Measurements from ENCODE around the gene C12orf76.
"Not testable (repeated sequence)": the region's sequence is repeated elsewhere in the genome, so short reads cannot be mapped to it uniquely, and the experiment has no call there.

Gene C12orf76
- long read RNA-seq, donor 1, transcript C12orf76-203 (2 exons, 1,755 nt), result major isoform, 21 of 47 reads
- long read RNA-seq, donor 1, partial matches to known transcripts, result 24 of 47 reads
- long read RNA-seq, donor 1, other reads (novel, unspliced or antisense), result 0 of 47 reads
- long read RNA-seq, donor 2, transcript C12orf76-203 (2 exons, 1,755 nt), result major isoform, 10 of 18 reads
- long read RNA-seq, donor 2, partial matches to known transcripts, result 7 of 18 reads
- long read RNA-seq, donor 2, other reads (novel, unspliced or antisense), result 0 of 18 reads
- long read RNA-seq, donor 3, transcript C12orf76-203 (2 exons, 1,755 nt), result major isoform, 5 of 5 reads
- long read RNA-seq, donor 3, partial matches to known transcripts, result 0 of 5 reads
- long read RNA-seq, donor 3, other reads (novel, unspliced or antisense), result 0 of 5 reads
- long read RNA-seq, donor 4, transcript C12orf76-203 (2 exons, 1,755 nt), result major isoform, 17 of 42 reads
- long read RNA-seq, donor 4, partial matches to known transcripts, result 22 of 42 reads
- long read RNA-seq, donor 4, other reads (novel, unspliced or antisense), result 0 of 42 reads
- long read RNA-seq, donor 5, transcript C12orf76-203 (2 exons, 1,755 nt), result major isoform, 12 of 23 reads
- long read RNA-seq, donor 5, partial matches to known transcripts, result 9 of 23 reads
- long read RNA-seq, donor 5, other reads (novel, unspliced or antisense), result 0 of 23 reads
- long read RNA-seq, donor 6, transcript C12orf76-203 (2 exons, 1,755 nt), result major isoform, 15 of 36 reads
- long read RNA-seq, donor 6, partial matches to known transcripts, result 19 of 36 reads
- long read RNA-seq, donor 6, other reads (novel, unspliced or antisense), result 0 of 36 reads
- long read RNA-seq, donor 7, transcript C12orf76-203 (2 exons, 1,755 nt), result major isoform, 11 of 35 reads
- long read RNA-seq, donor 7, partial matches to known transcripts, result 23 of 35 reads
- long read RNA-seq, donor 7, other reads (novel, unspliced or antisense), result 0 of 35 reads
- long read RNA-seq, donor 8, partial matches to known transcripts, result 47 of 58 reads
- long read RNA-seq, donor 8, other reads (novel, unspliced or antisense), result 6 of 58 reads

- DNase-seq, result peak; percentile 83
Measured at GRCh38 chr12:110048242-110049027, at the start of gene C12orf76. TSS of gene C12orf76 (minus strand) at chr12:110048522. CDS start at chr12:110048495, 27 bp downstream.

DNA sequence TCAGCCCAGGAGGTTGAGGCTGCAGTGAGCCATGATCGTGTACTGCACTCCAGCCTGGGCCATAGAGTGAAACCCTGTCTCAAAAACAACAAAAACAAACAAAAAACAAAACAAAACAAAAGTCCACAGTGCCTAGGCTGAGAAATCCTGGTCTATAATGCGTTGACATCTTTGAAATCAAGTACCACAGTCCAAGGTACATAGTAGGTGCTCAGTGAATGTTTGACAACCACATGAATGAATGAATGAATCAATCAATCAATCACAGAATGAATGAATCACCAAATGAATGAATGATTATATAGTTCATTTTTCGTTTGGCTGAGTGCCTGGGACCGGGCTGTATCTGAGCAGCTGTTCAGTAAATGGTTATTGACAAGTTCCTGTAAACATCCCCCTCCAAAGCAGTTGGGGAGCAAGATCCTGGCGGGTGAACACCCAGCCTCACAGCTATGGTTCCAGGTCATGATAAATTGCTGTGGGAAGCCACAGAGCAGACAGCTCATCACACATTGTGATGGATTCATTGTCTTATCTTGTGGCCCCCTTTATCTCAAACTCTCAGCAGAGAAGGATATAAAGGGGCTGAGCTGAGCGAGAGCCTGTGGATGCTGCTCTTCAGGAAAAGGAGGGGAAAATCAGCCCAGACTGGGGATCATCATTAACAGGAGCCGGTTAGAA is 45.4 kb upstream of the C12orf76 start:
- DNase-seq, result no peak

DNA sequence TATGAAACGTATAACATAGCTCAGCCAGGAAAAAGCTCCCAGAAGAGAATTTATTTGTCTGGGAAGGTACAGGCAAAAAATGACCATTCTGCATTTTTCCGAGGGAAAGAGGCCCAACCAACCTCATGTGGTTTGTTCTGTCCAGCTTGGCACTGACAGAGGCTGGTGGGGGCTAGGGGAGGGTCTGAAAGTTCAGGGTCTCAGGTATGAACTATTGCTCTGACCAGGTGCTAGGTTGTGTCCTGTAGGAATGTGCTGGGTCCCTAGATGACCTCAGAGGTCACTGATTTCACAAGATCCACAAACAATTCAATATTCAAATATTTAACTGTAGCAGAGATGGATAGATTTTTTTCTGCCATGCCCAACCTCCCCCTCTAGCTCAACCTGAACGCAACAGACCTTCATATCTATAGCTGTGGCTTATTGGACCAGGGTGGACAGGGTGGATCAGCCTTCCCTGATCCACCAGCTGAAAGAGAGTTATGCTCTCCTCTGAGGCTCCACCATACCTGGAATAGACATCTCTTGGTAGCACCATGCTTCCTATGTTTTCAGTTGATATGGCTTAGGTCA is 42.9 kb upstream of the C12orf76 start:
- DNase-seq, result no peak

GRCh38 chr12:110090266-110091135 is 42.2 kb upstream of the C12orf76 start:
- DNase-seq, result no peak

DNA sequence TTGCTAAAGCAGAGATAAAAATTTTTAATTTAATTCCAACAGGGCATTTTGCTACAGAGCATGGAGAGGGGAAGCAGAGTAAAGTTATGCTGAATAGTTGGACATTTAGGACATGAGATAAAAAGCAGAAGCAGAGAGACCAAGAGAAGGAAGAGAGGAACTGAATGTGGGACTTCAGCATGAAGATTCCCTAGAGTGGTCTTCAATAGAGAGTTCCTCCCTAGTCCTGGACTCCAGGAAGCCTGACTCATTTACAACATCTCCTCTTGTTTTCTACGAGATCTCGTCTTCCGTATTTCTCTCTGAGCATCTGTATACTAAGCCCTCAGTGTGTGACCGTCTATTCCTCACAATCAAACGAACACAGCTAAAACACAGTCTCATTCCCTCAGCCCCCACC is 40.6 kb upstream of the C12orf76 start:
- no peak for DNase-seq

DNA sequence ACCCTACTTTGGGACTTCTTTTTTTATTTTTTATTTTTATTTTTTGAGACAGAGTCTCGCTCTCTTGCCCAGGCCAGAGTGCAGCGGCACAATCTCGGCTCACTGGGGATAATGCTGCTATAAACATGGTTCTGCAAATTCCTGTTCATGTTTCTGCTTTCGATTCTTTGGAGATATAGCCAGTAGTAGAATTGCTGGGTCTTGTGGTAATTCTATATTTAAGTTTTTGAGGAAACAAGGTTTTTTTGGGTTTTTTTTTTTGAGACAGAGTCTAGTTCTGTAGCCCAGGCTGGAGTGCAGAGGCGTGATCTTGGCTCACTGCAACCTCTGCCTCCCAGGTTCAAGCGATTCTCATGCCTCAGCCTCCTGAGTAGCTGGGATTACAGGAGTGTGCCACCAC is 39.9 kb upstream of the C12orf76 start:
- not testable (repeated sequence) for DNase-seq

DNA sequence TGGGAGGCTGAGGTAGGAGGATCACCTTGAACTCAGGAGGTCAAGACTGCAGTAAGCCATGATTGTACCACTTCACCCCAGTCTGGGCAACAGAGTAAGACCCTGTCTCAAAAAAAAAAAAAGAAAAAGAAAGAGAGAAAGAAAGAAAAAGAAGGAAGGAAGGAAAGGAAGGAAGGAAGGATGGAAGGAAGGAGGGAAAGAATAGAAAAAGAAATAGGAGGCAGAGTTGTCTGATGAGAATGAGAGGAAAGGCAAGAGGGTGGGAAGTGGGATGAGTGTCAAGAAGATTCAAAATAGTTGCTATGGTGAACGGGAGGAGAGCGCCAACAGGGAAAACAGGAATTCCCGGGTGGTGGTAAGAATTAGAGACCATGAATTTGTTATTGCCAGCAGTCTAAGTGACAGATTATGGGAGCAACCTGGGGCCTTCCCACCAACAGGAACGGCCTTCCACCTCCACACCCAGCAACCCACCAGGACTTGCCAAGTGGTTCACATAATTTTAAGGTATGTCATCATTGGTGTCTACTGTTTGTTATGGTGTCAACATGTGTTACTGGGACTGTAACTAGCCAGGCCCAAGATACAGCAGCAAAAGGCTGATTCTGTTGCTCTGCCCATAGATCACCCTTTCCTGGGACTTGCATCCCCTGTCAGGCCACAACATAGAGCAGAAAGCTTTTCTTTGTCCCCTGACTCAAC is 36.1 kb upstream of the C12orf76 start:
- no peak for DNase-seq

- DNase-seq, result no peak
Measured at GRCh38 chr12:110080410-110080809, 32.1 kb upstream of the C12orf76 start.

DNA sequence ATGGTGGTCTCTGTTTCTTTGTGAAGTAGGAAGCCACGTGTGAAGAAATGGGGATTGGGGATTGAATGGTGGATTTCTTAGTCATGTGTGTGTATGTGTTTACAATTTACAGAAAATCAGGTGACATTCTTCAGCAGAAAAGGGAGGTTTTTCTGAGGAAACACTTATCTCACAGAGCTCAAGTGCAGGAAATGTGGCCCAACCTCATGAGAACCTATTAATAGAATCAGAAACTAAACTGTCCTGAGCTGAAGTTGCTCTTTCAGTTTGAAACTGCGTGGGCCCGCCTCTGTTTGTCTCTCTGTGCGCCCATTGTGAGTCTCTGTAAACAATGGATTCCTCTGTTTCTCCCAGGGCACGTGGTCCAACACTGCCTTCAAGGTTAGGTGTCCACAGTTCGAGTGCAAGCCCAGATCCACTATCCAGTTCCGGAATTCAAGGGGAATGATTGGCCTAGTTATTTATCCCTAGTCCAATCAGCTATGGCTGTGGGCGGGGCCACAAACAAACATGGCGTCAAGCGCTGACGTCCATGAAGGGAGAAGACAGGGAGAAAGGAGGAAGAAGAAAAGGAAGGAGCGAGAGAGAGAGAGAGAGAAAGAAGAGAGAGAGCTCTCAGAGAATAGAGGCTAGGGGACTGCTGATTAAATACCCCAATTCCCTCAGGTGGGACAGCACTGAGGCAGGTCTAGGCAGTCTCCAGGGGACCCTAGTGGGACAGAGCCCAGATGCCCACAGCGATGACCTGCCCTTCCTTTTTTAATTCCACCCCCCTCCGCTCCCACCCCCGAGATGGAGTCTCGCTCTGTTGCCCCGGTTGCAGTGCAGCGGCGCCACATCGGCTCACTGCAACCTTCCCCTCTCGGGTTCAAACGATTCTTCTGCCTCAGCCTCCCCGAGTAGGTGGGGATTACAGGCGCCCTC is 31.4 kb upstream of the C12orf76 start:
- no peak for DNase-seq

GRCh38 chr12:110077800-110078199 is 29.5 kb upstream of the C12orf76 start:
- DNase-seq, result no peak

GRCh38 chr12:110075880-110076279 is 27.6 kb upstream of the C12orf76 start:
- no peak for DNase-seq

DNA sequence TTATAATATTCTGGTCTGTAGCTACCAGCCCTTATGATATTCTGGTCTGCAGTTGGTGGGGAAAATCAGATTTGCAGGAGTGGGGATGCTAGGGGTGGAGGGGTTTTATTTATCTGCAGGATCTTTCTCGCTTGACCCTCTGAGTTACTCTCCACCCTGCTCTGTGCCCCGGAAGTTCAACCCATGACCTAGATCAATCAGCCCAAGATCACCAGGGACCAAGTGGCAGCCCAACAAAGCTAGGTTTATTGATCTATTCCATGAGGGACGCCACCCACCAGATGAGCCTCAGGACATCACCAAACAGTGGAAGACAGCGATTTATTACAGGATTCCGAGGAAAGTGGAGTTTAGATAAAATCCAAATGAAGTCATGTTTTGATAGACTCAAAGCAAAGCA is 25.8 kb upstream of the C12orf76 start:
- no peak for DNase-seq

- DNase-seq, result peak; percentile 16
Measured at GRCh38 chr12:110073049-110073831, 24.9 kb upstream of the C12orf76 start.

DNA sequence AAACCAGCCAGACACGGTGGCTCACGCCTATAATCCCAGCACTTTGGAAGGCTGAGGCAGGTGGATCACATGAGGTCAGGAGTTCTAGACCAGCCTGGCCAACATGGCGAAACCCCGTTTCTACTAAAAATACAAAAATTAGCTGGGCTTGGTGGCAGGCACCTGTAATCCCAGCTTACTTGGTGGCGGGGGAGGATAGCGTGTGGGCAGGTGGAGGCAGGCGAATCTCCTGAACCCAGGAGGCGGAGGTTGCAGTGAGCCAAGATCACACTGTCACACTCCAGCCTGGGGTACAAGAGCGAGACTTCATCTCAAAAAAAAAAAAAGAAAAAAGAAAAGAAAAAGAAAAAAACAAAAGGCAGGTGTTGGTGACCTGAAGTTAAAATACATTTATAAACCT is 24.3 kb upstream of the C12orf76 start:
- not testable (repeated sequence) for DNase-seq

- DNase-seq, result no peak
Measured at GRCh38 chr12:110071967-110072366, 23.6 kb upstream of the C12orf76 start.

GRCh38 chr12:110071504-110071903 is 23.2 kb upstream of the C12orf76 start:
- no peak for DNase-seq

DNA sequence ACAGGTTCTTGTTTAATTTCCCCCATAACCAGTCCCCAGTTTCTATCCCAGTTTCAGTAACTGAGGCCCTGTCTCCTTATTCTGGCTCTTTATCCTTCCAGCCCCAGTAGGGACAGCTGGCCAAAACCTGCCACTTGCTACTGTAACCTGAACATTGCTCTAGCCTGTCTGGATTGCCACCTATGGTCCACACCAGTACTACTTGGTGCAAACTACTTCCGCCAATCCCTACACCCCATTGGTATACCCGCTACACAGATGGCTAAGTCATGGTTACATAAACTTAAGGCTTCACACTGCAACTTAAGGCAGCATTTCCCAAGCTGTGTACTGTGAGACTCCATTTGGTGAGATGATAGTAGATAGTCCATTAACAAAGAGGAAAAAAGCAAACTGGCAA is 20.3 kb upstream of the C12orf76 start:
- no peak for DNase-seq
